DMS153 (cell line): ENCODE results near the gene TEF.
A peak's percentile ranks its signal among the peaks of the same experiment; 100 is the strongest.
"Not testable (repeated sequence)": the region's sequence is repeated elsewhere in the genome, so short reads cannot be mapped to it uniquely, and the experiment has no call there.

Source experiments
- DNase-seq: peaks from one replicate; lab custom pipeline; 2025; lab: John Stamatoyannopoulos, UW

TEF gene

DNA sequence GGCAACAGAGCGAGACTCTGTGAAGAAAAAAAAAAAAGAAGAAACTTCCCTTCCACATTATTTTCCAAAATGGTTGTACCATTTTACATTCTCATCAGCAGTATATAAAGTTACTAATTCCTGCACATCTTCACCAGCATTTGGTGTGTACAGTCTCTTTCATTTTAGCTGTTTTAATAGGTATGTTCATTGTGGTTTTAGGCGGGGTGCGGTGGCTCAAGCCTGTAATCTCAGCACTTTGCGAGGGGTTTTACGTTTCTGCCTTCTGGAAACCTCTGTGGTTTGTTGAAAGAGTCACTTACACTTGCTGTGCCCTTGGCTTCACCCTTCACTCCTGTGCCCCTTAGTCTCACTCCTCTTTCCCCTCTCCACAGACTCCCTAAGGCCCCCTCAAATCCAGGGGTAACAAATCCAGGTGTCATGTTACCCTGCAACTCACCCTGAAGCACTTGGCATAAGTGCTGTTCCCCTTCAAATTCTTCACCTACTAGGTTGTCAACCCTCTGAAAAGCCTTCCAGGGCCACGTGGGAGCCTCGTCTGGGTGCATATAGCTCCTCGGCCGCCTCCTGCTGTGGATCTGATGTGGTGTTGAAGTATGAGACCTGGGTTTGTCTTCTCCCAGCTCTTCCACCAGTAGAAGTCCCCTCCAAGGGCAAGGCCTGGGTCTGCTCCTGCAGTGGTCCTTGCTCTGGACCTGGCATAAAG is 44.1 kb downstream of the TEF start:
- DNase-seq: no peak

DNA sequence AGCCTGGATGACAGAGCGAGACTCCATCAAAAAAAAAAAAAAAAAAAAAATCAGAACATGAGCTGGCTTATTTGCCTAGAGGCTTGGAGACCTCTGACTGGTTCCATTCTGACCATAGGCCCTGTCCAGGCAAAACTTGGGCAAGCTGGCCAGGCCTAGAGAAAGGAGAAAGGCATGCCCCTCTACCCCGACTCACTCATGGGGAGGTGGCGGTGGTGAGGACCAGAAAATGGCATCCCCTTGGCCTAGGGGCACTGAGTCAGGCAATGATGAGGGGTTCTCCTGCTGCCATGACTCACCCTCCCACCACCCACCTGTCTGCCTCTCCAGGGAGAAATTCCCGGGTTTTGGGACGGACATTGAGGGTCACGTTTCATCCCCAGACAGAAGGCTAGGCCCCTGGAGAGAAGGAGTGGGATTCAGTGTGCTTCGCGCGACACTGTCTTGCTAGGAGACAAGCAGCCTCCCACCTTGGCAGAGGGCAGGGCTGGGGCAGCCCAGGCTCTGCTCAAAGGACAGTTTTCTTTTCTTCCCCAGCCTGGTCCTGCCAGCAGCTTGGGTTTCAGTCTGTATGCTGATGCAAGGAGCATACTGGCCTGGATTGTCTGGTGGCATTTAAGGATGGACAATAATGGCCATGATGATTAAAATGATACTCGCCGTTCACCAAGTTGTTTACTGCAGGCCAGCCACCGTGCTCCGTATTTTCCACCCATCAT is 47.6 kb downstream of the TEF start:
- DNase-seq: no peak

DNA sequence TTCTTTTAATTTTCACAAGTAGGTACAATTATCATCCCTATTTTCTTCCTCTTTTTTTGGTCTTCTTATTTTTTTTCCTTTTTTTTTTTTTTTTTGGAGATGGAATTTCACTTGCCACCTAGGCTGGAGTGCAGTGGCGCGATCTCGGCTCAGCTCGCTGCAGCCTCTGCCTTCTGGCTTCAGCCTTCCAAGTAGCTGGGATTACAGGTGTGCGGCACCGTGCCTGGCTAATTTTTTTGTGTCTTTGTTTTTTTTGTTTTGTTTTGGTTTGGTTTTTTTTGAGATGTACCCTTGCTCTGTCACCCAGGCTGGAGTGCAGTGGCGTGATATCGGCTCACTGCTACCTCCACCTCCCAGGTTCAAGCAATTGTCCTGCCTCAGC is 48.2 kb downstream of the TEF start:
- DNase-seq: no peak

DNA sequence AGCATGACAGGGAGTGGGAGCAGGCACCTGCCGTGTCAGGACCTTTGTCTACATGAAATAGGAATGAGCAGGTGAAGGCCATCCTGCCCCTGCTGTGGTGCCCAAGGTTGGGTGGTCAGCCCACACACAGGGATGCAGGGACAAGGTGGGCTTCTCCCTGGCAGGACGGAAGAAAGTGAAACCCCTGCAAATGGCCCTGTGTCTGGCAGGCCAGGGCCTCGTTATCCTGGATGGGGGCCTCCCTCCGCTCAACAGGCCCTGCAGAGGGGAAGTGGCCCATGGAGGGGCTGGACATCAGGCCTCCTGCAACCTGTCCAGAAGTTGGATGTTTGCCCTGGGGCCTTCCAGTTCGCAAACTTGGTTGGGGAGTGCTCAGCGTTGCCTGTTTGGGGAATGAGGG is 49.9 kb downstream of the TEF start:
- no peak for DNase-seq

DNA sequence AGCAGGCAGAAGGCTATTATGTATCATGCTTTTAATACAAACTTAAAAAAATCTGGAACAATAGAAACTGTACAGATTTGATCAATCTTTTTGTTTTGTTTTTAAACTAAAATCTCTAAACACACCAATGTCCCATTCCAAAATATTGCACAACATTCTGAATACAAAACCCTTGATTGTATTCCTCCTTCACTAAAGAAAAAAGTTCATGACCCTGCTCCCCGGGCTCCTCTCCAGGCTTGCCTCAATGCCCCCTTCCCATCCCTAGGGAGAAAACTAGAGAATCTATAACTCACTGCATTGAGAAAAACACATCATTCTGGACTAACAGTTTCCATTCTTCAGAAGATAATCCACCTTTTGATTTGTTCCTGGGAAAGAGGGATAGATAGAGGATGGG is 51.7 kb downstream of the TEF start:
- not testable (repeated sequence) for DNase-seq

DNA sequence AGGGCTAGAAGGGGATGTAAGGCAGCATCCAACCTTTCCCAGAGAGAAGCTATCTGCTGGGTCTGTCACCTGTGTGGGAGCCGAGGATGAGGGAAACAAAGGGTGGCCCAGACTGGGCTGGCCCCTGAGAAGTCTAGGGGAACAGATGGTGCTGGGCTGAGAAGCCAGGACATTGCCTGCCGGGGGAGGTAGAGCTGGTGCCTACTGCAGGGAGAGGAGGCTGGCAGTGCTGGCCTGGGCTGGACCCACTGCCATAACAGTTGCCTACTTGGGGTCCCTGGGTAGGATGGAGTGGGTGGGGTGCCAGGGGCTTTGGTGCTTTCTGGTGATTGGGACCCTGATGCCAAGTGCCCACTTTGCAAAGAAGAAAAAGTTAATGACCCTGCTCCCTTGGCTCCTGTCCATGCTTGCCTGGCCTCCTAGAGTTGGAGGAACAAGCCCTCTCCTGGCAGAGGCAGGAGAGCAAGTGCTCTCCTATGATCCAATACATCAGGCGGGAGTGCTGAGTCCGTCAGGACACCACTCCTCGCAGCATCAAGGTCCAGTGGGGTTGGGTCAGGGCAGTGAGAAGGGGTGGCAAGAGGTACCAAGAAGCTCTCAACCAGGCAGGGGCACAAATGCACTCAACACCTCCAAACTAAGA is 52.7 kb downstream of the TEF start:
- not testable (repeated sequence) for DNase-seq

DNA sequence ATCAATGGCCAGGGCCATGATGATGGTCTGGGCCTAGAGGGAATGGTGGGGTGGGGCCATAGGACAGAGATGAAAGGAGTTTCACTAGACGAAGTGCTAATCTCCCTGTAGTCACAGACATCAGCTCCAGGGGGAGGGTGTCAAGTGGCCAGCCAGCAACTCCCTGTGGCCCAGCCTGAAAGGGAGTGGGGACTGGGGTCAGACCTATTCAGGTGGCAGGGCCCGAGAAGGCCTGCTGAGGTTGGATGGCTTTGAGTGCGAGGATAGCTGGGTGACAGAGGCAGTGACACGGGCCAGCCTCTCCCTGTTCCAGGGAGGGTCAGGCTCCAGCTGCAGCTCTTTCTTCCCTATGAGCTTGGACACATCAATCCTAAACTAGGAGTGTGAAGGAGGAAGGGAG is 53.8 kb downstream of the TEF start:
- no peak for DNase-seq

DNA sequence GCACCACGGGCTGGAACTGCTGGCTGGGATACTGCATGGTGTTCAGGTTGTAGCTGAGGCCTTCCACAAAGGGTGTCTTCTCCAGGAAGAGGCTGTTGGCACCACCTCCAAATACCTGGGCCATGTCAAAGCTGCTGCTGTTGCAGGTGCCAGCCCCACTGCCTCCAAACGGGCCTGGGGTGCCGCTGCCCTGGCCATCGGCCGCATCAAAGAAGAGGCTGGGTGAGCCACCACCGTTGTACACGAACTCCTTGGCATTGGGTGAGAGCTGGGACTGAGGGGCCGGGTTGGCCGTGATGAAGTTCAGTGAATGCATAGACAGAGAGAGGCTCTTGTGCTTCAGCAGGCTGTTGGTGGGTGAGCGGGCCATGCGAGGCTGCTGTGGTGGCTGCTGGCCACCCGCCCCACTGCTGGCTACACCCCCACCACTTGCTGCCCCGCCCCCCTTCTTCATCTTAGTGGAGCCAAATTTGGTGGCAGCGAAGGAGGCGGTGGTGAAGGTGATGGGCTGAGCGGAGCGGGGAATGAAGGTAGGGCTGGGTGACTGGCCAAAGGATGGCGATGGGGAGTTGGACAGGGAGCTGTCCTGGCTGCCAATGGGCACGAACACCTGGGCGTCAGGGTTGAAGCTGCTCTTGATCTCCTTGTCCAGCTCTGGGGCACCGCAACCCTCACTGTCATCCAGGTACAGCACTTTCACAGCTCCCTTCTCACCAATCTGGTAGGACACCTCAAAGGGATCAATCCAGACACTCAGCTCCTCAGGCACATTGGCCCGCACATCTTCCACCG is 54.8 kb downstream of the TEF start:
- no peak for DNase-seq

DNA sequence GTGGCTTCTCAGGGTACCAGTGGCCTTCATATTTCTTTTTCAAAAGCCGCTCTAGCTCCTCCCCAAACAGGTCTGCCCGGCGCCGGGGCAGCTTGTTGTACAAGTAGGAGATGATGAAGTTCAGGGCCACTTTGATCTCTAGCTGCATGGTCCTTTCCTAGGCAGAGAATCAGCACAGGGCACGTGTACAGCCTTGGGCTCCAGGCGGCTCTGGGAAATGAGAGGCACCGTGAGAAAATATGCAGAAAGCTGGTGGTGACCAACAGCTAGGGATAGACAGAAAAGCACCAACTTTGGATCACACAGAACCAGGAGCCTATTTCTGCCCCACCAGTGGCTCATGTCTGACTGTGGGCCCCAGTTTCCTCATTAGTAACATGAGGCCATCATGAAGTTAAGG is 55.5 kb downstream of the TEF start:
- no peak for DNase-seq

DNA sequence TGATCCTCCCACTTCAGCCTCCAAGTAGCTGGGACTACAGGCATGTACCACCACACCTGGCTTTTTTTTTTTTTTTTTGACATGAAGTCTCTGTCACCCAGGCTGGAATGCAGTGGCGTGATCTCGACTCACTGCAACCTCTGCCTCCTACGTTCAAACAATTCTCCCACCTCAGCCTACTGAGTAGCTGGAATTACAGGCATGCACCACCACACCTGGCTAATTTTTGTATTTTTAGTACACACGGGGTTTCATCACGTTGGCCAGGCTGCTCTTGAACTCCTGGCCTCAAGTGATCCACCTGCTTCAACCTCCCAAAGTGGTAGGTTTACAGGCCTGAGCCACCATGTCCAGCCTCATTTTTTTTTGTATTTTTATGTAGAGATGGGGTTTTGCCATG is 58.8 kb downstream of the TEF start:
- DNase-seq: not testable (repeated sequence)

DNA sequence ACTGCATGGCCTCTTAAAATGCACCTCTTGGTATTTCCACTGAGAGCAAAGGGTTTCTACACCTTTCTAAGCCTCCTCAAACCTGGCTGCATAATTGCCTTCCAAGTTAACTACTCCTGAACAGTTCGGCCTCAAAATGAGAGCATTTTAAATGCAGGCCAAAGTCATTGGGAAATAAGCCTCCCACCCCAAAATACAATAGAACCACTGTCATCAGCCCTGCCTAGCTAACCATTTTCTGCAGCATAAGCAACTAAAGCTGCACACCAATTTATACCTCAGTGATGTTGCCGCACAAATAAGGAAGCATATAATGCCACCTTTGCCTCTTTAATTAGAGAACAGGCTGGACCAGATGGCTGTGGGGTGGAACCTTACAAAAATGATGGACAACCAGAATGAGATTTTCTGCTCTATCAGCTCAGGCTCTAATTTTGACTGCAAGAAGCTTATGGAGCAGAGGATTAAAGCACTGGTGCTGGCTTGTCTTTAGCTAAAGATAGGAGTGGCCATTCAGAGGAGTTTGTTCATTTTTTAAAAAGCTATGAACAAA is 60.6 kb downstream of the TEF start:
- no peak for DNase-seq

DNA sequence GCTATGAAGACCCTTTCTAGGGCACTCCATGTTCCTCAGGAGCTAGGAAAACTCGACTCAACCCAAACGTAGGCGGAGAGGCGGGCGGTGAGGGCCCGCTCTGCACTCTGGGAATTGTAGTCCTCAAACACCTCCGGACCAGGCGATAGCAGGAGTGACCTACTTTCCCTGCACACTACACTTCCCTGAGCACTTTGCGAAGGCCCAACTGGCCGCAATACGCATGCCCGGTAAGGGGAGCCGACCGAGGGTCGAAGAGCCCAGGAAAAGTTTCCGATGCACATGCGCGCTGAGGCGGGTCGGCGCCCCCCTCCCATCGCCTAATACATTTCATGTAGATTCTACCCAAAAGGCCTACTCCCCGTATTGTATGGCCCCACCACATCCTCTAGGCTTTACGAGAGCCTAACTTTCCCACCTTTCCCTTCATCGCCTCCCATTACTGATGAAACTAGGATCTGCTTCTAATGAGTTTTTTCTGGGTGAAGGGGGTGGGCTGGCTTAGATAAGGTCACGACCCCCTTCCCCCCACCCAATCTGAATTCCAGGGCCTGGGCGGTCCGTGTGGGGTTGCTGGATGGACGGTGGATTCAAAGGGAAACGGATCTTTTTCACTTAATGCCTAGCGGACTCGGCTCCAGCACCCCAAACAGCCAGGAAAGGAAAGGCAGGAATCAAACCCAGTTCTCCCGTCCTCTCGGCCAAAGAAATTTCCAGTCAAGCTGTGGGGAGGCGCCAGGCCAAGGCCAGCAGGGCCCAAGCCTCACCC is 62.8 kb downstream of the TEF start:
- peak; percentile 94 for DNase-seq

DNA sequence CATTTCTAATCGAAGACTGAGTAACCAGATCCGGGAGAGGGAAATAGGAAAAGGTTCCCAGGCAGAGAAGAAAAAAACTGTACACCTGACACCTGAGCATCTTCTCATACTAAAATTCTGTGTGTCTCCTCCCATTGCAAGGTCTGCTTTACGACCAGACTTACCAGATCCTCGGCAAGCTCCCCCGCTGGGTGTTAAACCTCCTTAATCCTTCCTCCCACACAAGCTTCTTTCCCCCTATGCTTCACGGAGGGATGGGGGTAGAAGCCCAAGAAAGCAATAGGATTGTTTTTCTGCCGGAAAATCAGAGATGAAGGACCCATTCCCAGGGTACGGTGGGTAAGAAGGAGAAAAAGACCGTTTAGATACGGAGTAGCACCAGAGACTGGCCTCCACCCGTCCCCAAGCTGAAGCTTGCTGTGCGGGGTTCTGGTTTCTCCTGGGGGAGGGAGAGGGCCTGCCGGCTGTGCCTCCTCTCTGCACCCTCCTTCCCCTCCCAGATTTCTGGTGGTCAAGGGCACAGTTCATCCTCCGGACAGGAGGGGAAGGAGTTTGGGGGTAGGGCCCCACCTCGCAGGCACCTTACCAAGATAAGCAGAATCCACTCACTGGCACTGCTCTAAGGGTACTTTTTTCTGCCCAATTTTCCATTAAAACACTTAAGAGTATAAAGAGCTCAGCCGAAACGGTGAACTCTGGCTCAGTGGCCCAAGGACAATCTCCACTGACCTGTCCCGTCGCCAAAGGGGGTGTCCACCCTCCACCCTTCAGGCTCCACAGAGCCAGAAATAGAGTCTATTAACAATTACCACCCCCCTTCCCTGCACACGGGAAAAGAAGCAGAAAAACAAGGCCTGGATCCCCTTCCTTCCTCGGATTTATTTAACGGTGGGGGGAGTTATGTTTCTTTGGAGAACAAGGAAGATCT is 63.7 kb downstream of the TEF start:
- peak; percentile 3 for DNase-seq

DNA sequence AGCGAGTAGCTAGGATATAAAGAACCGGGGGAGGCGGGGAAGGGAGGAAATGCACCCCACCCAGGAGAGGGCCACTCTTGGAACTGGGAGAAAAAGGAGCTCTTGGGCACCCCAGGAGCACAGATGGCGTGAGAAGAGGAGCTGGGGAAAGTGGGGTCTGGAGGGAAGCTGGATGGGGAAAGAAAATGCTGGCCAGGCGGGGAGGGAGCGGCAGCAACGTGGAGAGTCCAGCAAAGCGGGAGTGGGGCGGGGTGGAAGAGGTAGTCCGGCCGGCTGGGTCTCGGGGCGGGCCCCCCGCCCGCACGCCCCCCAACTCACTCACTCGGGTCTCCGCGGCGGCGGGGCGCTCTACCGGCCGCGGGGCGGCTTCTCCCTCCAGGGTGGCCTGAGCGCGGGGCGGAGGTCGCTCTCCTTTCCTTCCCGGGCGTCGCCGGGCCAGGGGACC is 64.3 kb downstream of the TEF start:
- DNase-seq: no peak

DNA sequence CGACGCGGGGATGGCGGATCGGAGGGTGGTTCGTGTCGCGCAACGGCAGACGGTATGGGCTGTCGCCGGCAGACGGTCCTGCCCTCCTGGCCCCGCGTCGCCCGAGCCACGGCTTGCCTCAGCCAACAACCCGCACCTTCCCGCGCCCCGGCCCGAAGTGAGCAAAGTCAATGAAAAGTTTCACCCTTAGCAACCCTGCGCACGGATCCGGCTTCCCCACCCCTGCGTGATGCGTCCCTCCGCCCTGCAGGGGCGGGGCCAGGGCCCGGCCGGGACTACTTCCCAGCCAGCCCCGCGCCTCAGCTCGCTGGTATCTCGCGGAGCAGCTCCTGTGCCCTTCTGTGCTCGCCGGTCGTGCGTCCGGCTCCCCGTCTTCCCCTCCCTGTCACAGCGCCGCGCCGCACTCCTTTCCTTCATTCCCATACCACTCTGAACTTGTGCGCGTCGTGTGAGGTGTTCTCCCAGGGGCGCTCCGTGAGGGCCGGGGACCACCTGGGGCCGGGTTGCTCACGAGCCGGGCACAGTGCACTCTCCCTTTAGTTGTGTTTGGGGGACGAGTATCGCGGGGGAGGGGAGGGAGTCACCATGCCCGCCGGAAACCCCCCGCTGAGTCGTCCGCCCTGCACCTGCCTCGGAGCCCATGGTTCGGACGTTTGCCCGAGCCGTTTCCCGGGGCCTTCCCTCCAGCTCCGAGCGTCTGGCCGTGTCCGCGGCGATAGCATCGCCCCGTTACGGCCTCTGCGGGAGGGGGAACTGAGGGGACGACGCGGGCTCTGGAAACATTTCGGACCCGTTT is 65.1 kb downstream of the TEF start, which contains the start of gene TOB2:
Gene TOB2, minus strand, starts transcription at position 163 of the 796 bp plus-strand sequence. CDS start 9,456 bp downstream, outside the sequence.
- DNase-seq: peak; percentile 86

DNA sequence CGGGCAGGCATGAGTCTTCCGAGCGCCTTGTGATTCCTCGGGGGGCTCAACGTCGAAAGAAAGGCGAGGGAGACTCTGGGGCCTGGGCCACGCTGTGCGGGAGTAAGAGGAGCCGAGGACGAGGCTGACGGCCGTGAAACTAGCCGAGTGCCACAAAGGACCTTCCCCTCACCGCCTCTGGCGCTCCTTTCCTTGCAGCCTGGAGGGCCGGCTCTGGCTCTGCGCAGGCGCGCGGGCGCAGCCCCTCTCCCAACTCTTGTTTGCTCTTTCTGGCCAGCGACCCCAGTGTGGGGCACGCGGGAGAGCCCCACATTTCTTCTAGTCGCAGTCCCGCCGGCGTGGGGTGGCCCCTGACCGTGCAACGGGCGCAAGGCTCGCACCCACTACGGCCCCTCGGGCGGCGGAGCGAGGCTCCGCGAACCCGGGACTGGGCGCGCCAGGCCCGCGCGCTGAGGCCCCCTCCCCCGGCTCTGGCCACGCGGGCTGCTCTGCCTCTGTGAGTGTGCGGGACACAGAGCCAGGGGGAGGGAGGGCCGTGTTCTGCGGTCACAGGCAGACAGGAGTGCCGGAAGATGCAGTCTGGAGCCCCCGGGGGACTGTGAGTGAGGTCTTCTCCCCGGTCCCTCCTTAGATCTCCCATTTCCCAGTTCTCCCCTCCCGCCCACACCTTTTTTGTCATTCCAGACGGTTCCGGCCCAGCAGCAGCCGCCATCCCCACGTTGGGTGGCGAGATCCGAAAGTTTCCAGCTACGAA is 65.9 kb downstream of the TEF start:
- DNase-seq: peak; percentile 47

DNA sequence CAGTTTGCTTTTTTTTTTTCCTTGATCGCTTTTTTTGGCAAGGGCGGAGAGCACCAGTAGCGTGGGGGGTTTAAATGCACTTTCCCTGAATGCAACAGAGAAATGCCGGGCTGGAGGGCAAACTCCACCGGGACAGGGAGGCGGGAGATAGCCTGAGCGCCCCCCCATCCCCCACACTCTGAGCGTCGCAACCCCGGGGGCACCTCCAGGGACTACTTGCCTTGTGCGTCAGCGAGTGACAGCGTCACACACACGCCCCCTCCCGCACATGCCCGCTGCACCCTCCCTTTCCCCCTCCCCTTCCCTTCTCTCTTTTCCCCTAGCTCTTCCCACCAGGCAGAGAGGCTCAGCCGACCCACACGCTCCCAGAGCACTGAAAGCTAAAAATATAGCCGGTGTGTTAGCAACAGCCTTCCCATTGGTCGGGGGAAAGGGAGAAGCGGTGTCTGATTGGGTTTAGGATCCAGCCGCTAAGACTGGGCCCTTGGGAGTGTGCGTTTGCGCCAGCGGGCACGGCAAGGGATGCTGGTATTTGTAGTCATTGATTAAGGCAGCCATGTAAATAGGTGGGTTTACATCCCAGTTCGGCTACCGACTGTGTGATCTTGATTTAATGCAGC is 66.6 kb downstream of the TEF start:
- DNase-seq: peak; percentile 99
